ENCODE measurements around the gene SLC25A39.
"Not testable (repeated sequence)": the region's sequence is repeated elsewhere in the genome, so short reads cannot be mapped to it uniquely, and the experiment has no call there.

SLC25A39 gene

GRCh38 chr17:44324571-44325275, at the start of gene SLC25A39:
TSS of gene SLC25A39 (minus strand) at chr17:44324823. CDS start at chr17:44323562, 1,261 bp downstream.
- TF ChIP-seq CTCF (IDR thresholded peaks at IDR 0.05; ENCODE audit: low read depth, low read length), result no peak
- H3K4me3 ChIP-seq (replicated peaks in 1 of 2; ENCODE audit: low read depth in 2 of 2, low read length in 2 of 2), result peak within 1 kb of the TSS; percentile 85 to 88
- DNase-seq (ENCODE audit: low read depth in 2 of 2), result peak; percentile 94 to 96

GRCh38 chr17:44372036-44372435, 47.4 kb upstream of the SLC25A39 start:
- TF ChIP-seq CTCF (IDR thresholded peaks at IDR 0.05; ENCODE audit: low read depth, low read length), result no peak
- no peak for DNase-seq (ENCODE audit: low read depth in 2 of 2)
- no peak overlapping the region for H3K4me3 ChIP-seq (replicated peaks in 1 of 2; ENCODE audit: low read depth in 2 of 2, low read length in 2 of 2)

GRCh38 chr17:44369414-44370023, 44.9 kb upstream of the SLC25A39 start:
- H3K4me3 ChIP-seq (replicated peaks in 1 of 2; ENCODE audit: low read depth in 2 of 2, low read length in 2 of 2); DNase-seq (ENCODE audit: low read depth in 2 of 2): not testable (repeated sequence)

- not testable (repeated sequence) for DNase-seq (ENCODE audit: low read depth in 2 of 2); H3K4me3 ChIP-seq (replicated peaks in 1 of 2; ENCODE audit: low read depth in 2 of 2, low read length in 2 of 2)
Measured at GRCh38 chr17:44368391-44369243, 44.0 kb upstream of the SLC25A39 start.

GRCh38 chr17:44367231-44367979, 42.8 kb upstream of the SLC25A39 start:
- no peak for DNase-seq (ENCODE audit: low read depth in 2 of 2)
- no peak for TF ChIP-seq CTCF (IDR thresholded peaks at IDR 0.05; ENCODE audit: low read depth, low read length)
- no peak overlapping the region for H3K4me3 ChIP-seq (replicated peaks in 1 of 2; ENCODE audit: low read depth in 2 of 2, low read length in 2 of 2)

- not testable (repeated sequence) for DNase-seq (ENCODE audit: low read depth in 2 of 2); H3K4me3 ChIP-seq (replicated peaks in 1 of 2; ENCODE audit: low read depth in 2 of 2, low read length in 2 of 2)
Measured at GRCh38 chr17:44365051-44365450, 40.4 kb upstream of the SLC25A39 start.

- peak within 1 kb of the TSS; percentile 68 to 76 for H3K4me3 ChIP-seq (replicated peaks in 1 of 2; ENCODE audit: low read depth in 2 of 2, low read length in 2 of 2)
- peak; percentile 12 for TF ChIP-seq CTCF (IDR thresholded peaks at IDR 0.05; ENCODE audit: low read depth, low read length)
- DNase-seq (ENCODE audit: low read depth in 2 of 2), result peak; percentile 35 to 64
Measured at GRCh38 chr17:44363613-44364159, 39.1 kb upstream of the SLC25A39 start, which contains the start of gene FAM171A2. TSS of gene FAM171A2 (minus strand) at chr17:44363853. CDS start at chr17:44363714, 139 bp downstream.

Measured in cardiac fibroblast (primary cell).